Stomach (tissue), 4 donors: ENCODE measurements around the gene SARDH.

ENCODE experiments used
- EP300 ChIP-seq: sonication (generic); formaldehyde crosslinking; IDR thresholded peaks from one replicate; pipeline ENCODE4 v1.6.1; 2017; ENCODE audit warnings: antibody characterized with exemption
- POLR2AphosphoS5 ChIP-seq, 3 donors: sonication (generic); formaldehyde crosslinking; IDR thresholded peaks; one replicate each; pipeline ENCODE4 v1.6.1; 2016; ENCODE audit warnings: antibody characterized with exemption in 3 of 3

DNA sequence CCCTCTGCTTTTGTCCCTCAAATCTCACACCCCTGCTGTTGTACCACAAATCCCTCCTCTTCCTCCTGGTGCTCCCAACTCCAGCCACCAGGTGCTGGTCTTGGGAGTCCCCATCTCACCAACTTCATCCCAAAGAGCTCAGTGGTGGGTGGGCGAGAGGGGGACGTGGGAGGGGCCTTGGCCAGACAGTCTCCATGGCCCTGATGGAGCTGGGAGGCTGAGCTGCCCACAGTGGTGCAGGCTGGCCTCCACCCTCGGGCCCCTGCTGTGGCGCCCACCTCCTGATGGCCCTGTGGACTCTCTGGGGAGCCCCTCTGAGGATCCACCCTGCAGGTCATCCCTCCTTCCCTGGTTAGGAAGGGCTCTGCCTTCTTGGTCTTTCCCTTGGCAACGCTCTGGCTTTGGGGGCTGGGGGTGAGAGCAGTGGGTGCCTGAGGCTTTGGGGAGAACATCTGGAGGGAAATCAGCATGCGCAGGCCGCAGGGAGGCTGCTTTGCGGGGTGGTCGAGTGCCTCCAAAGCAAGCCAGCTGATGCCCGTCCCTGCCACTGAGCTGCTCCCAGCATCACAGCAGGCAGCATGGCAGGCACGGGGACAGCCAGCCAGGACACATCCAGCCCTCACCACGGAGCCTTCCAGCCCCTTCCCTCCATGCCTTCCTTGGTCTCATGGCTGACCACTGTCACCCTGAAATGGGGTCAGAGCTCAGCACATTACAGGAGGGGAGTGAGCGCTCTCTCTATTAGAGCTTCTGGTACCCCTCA lies 121.3 kb downstream of the SARDH start:
- TF ChIP-seq EP300 (no peak), POLR2AphosphoS5 (IDR thresholded peaks at IDR 0.05) (no peak)
